IPS-18a (cell line): Measurements from ENCODE around the gene NUDCD3.

Experiments
- H3K27ac ChIP-seq: one replicate; pipeline ENCODE4 v1.5.1; 2013; ENCODE audit warnings: low read length
- H3K27me3 ChIP-seq: one replicate; pipeline ENCODE4 v1.6.1; 2013; ENCODE audit warnings: mild to moderate bottlenecking, low read length; ENCODE audit not compliant: control insufficient read depth, insufficient read depth
- H3K36me3 ChIP-seq: one replicate; pipeline ENCODE4 v1.6.1; 2013; ENCODE audit warnings: low read depth, low read length; ENCODE audit not compliant: control insufficient read depth
- H3K4me1 ChIP-seq: one replicate; pipeline ENCODE4 v1.6.1; 2013; ENCODE audit warnings: low read depth, low read length; ENCODE audit not compliant: control insufficient read depth
- H3K4me3 ChIP-seq: one replicate; pipeline ENCODE4 v1.5.1; 2013; ENCODE audit warnings: low read length
- H3K9ac ChIP-seq: one replicate; pipeline ENCODE4 v1.6.1; 2013; ENCODE audit warnings: mild to moderate bottlenecking, low read length, moderate library complexity
- H3K9me3 ChIP-seq: one replicate; pipeline ENCODE4 v1.6.1; 2013; ENCODE audit warnings: low read depth, low read length; ENCODE audit not compliant: control insufficient read depth

Gene NUDCD3

GRCh38 chr7:44488955-44489354 is 1.5 kb downstream of the NUDCD3 start:
- H3K36me3 ChIP-seq = peaks cover 16% of the 10 kb centered on the region
- no peaks in the 10 kb centered on the region for H3K9me3 ChIP-seq
- no peak overlapping the region for H3K27ac ChIP-seq
- no peak overlapping the region for H3K9ac ChIP-seq
- H3K4me1 ChIP-seq = peaks cover 11% of the 10 kb centered on the region
- no peaks in the 10 kb centered on the region for H3K27me3 ChIP-seq
- peak overlapping the region; percentile 97 for H3K4me3 ChIP-seq

- Histone ChIP-seq H3K4me1 (peaks cover 11% of the 10 kb centered on the region), H3K9ac (no peak overlapping the region), H3K36me3 (peaks cover 38% of the 10 kb centered on the region), H3K4me3 (no peak overlapping the region), H3K27me3 (no peaks in the 10 kb centered on the region), H3K9me3 (no peaks in the 10 kb centered on the region), H3K27ac (no peak overlapping the region)
Observed at GRCh38 chr7:44486693-44487092, 3.8 kb downstream of the NUDCD3 start.

- no peaks in the 10 kb centered on the region for H3K27me3 ChIP-seq
- H3K9me3 ChIP-seq = no peaks in the 10 kb centered on the region
- peaks cover 7% of the 10 kb centered on the region for H3K4me1 ChIP-seq
- H3K9ac ChIP-seq = no peak overlapping the region
- peaks cover 45% of the 10 kb centered on the region for H3K36me3 ChIP-seq
- H3K27ac ChIP-seq = no peak overlapping the region
- no peak overlapping the region for H3K4me3 ChIP-seq
Observed at GRCh38 chr7:44486001-44486400, 4.5 kb downstream of the NUDCD3 start.

DNA sequence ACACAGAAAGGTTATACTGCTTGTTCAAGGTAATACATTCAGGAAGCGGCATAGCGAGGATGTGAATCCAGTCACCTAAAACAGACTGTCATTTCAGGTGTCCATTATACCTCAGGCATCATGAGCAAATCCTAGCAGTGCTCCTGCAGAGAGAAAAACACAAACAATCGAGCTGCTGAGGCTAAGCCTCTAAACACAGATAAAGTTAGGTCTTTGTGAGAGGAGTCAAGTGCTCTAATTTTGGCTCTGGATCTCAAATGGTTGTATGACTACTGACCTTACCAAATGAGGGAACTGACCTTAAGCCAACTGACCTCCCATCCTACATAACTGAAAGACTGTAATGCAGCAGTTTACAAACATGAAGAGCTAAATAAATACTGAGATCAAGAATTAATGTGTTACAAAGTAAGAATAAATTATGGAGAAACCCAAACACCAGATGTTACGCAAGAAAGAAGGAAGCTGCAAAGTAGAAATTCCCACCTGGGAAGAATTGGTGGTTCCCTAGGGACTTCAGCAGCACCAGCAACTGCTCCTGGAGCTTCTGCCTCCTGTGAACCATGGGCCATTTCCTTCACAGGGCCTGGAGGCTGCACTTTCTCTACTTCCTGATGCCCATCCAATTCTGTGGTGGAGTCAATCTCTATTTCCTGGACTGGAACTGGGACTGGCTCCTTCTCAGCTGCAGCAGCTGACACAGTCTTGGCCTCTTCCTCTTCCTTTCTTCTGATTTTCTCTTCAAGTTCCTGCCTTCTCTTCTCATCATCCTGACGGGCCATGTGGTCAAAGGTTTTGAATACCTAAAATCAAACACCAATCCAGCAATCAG is 5.8 kb downstream of the NUDCD3 start:
- Histone ChIP-seq H3K27me3 (no peaks in the 10 kb centered on the region), H3K27ac (no peak overlapping the region), H3K4me1 (peaks cover 7% of the 10 kb centered on the region), H3K4me3 (no peak overlapping the region), H3K9ac (no peak overlapping the region), H3K9me3 (no peaks in the 10 kb centered on the region), H3K36me3 (peaks cover 51% of the 10 kb centered on the region)

DNA sequence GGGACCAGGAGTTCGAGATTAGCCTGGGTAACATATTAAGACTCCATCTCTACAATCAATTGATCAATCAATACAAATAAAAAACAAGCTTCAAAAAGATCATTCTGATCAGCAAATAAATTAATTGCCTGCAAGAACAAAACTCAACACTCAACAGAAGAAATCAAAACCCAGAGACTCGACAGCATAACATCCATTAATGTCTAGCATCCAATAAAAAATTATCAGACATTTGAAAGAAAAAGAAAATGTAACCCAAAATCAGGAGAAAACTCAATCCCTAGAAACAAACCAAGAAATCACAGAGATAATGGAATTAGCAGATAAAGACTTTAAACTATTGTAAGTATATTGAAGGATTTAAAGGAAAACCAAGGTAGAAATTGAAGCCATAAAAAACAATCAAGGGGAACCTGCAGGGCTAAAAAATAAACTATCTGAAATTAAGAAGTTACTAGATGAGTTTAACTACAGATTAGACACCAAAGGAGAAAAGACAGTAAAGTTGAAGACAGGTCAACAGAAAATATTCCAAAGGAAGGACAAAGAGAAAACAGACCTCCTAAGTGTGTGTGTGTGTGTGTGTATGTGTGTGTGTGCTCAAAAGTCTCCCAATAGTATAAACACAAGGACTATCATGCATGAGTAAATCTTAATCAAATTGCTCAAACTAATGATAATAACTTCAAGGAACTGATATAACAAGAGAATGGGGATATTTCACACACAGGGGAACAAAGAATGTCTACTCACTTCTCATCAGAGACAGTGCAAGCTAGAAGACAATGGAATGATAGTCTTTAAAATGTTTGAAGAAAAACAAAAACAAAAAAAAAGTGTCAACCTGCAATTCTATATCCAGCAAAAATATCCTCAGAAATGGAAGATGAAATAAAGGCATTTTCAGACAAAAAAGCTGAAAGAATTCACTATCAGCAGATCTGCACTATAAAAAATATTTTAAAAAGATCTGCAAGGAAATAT is 7.7 kb downstream of the NUDCD3 start:
- no peak overlapping the region for H3K27ac ChIP-seq
- H3K36me3 ChIP-seq = peaks cover 64% of the 10 kb centered on the region
- H3K4me1 ChIP-seq = no peaks in the 10 kb centered on the region
- no peak overlapping the region for H3K4me3 ChIP-seq
- no peak overlapping the region for H3K9ac ChIP-seq
- no peaks in the 10 kb centered on the region for H3K27me3 ChIP-seq
- H3K9me3 ChIP-seq = no peaks in the 10 kb centered on the region

GRCh38 chr7:44477938-44478337 is 12.5 kb downstream of the NUDCD3 start:
- H3K9me3 ChIP-seq = no peaks in the 10 kb centered on the region
- H3K4me1 ChIP-seq = no peaks in the 10 kb centered on the region
- H3K27me3 ChIP-seq = no peaks in the 10 kb centered on the region
- peaks cover 55% of the 10 kb centered on the region for H3K36me3 ChIP-seq
- H3K27ac ChIP-seq = no peak overlapping the region
- H3K9ac ChIP-seq = no peak overlapping the region
- no peak overlapping the region for H3K4me3 ChIP-seq

DNA sequence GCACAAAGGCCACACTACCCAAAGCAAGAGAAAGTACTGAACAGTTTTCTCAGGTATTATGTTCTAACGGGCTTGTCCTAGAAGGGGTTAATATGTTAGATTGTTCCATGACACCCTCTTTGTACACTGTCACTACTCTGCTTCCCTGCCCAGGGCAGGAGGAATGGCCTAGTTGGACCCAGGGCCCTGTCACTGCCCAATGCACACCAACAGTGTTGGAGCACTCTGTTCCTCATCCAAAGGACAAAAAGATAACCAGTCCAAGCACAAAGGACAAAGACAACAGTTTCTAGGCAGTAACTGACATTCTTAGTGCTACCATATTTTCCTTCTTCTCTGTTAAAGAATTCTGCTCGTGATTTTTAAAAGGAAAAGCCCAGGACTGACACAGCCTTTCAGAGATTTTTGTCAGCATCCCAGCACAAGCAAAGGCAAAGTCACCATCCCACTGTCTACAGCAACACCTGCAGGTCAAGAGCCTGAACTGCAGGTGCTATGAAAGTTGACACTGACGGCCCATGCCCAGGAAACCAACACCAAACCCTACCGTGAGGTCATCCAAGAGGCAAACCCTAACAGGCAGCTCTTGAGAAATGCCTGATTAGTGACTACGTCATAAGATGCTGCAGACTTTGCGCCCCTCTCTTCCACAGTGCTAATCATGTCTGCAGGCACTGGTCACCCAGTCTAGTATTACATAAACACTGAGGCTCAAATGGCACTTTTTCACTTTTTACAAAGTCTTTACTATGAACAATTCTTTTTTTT is 13.2 kb downstream of the NUDCD3 start:
- H3K27me3 ChIP-seq = no peaks in the 10 kb centered on the region
- no peak overlapping the region for H3K27ac ChIP-seq
- H3K4me3 ChIP-seq = no peak overlapping the region
- no peaks in the 10 kb centered on the region for H3K9me3 ChIP-seq
- no peaks in the 10 kb centered on the region for H3K4me1 ChIP-seq
- H3K36me3 ChIP-seq = peaks cover 48% of the 10 kb centered on the region
- no peak overlapping the region for H3K9ac ChIP-seq

DNA sequence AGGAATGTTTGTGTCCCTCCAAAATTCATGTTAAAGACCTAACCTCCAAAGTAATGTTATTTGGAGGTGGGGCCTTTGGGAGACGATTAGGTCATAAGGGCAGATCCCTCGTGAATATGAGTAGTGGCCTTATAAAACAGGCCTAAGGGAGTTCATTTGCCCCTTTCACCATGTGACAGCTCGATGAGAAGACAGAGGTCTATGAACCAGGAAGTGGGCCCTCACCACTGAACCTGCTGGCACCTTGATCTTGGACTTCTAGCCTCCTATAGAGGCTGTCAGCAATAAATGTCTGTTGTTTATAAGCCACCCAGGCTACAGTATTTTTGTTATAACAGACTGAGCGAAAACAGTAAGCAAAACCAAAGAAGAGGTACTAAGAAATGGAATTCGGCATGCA is 14.1 kb downstream of the NUDCD3 start:
- Histone ChIP-seq H3K36me3 (peaks cover 45% of the 10 kb centered on the region), H3K4me3 (no peak overlapping the region), H3K27ac (no peak overlapping the region), H3K9me3 (no peaks in the 10 kb centered on the region), H3K27me3 (no peaks in the 10 kb centered on the region), H3K4me1 (no peaks in the 10 kb centered on the region), H3K9ac (no peak overlapping the region)

DNA sequence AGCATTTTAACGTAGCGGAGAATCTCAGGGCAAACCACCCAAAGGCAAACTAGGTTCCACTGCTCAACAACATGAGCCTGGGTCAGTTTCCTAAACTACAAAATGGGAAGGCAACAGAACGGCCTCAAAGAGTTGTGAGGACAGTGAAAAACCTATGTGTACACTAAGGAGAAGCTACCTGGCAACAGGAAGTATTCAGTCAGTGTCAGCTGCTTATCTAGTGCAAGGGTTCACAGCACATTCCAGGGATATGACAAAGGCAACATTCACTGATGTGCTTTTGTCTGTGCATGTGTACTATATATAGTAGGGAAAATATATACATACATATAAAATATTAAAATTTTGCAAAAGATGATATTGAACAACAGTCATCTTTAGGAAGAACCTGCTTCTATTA is 17.2 kb downstream of the NUDCD3 start:
- no peaks in the 10 kb centered on the region for H3K4me1 ChIP-seq
- H3K27ac ChIP-seq = no peak overlapping the region
- H3K9ac ChIP-seq = no peak overlapping the region
- no peak overlapping the region for H3K4me3 ChIP-seq
- H3K27me3 ChIP-seq = no peaks in the 10 kb centered on the region
- H3K9me3 ChIP-seq = no peaks in the 10 kb centered on the region
- peaks cover 37% of the 10 kb centered on the region for H3K36me3 ChIP-seq

- Histone ChIP-seq H3K27ac (no peak overlapping the region), H3K9me3 (no peaks in the 10 kb centered on the region), H3K4me3 (no peak overlapping the region), H3K4me1 (no peaks in the 10 kb centered on the region), H3K9ac (no peak overlapping the region), H3K36me3 (peaks cover 35% of the 10 kb centered on the region), H3K27me3 (no peaks in the 10 kb centered on the region)
Observed at GRCh38 chr7:44472843-44473242, 17.6 kb downstream of the NUDCD3 start.

- Histone ChIP-seq H3K27me3 (no peaks in the 10 kb centered on the region), H3K9ac (no peak overlapping the region), H3K4me3 (no peak overlapping the region), H3K36me3 (peaks cover 42% of the 10 kb centered on the region), H3K4me1 (no peaks in the 10 kb centered on the region), H3K9me3 (no peaks in the 10 kb centered on the region), H3K27ac (no peak overlapping the region)
Observed at GRCh38 chr7:44471850-44472249, 18.6 kb downstream of the NUDCD3 start.
